ENCODE data around the gene DPYD.

The DPYD gene

GRCh38 chr1:97570691-97571090 lies 350.1 kb downstream of the DPYD start:
- no peak overlapping the region for H3K4me2 ChIP-seq
- no peak overlapping the region for H3K9ac ChIP-seq
- no peak overlapping the region for H3K27ac ChIP-seq
- H3K4me3 ChIP-seq (IDR thresholded peaks at IDR 0.05; ENCODE audit: insufficient read depth, low read depth, low read length) = no peak overlapping the region
- no peaks in the 10 kb centered on the region for H3K79me2 ChIP-seq (ENCODE audit: insufficient read depth, low read depth)
- H2AFZ ChIP-seq (ENCODE audit: low read depth) = no peak overlapping the region
- no peaks in the 10 kb centered on the region for H4K20me1 ChIP-seq (ENCODE audit: insufficient read depth)
- no peak for TF ChIP-seq CTCF (conservative IDR thresholded peaks at IDR 0.05; ENCODE audit: low read depth, low read length)
- H3K36me3 ChIP-seq (ENCODE audit: insufficient read depth) = no peaks in the 10 kb centered on the region
- H3K4me1 ChIP-seq (ENCODE audit: low read depth, poor library complexity, severe bottlenecking) = no peaks in the 10 kb centered on the region
- no peaks in the 10 kb centered on the region for H3K27me3 ChIP-seq (ENCODE audit: insufficient read depth, low read depth)

DNA sequence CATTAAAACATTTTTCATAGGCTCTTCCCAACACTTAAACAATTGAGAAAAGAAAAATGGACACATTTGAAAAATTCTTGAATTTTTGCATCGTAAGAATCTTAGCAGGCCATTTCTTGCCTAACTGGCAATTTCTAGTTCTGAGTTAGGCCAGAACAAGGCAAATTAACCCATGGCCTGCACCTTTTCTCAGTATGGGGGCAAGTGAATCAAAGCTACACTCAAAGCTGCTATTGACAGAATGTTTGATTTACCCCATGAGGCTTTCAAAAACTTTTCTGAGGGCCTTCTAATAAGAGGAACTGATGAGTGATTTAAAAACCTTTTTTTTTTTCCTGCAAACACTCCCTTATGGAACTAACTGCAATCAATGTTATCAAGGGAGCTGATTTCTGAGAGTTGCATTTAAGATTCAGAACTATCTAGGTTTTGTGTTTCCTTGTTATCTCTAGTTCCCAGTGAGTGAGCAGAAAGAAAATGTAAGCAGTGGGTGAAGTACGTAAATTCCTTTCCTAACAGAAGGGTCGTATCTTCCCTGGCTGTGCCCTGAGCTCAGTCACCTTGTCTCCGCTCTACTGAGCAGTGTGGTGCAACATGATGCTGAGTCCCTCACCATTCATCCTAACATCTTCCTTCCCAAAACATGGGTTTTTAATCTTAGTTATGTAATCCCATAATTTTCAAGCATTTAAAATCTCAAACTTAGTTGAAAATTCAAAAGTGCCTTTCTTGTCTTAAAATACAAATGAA lies 353.7 kb downstream of the DPYD start:
- Histone ChIP-seq H3K4me2 (no peak overlapping the region), H3K27me3 (ENCODE audit: insufficient read depth, low read depth) (no peaks in the 10 kb centered on the region), H3K36me3 (ENCODE audit: insufficient read depth) (no peaks in the 10 kb centered on the region), H3K79me2 (ENCODE audit: insufficient read depth, low read depth) (no peaks in the 10 kb centered on the region), H4K20me1 (ENCODE audit: insufficient read depth) (no peaks in the 10 kb centered on the region), H3K9ac (no peak overlapping the region), H3K4me3 (IDR thresholded peaks at IDR 0.05; ENCODE audit: insufficient read depth, low read depth, low read length) (no peak overlapping the region), H2AFZ (ENCODE audit: low read depth) (no peak overlapping the region), H3K27ac (no peak overlapping the region), H3K4me1 (ENCODE audit: low read depth, poor library complexity, severe bottlenecking) (no peaks in the 10 kb centered on the region)
- no peak for TF ChIP-seq CTCF (conservative IDR thresholded peaks at IDR 0.05; ENCODE audit: low read depth, low read length)

- Histone ChIP-seq H2AFZ (ENCODE audit: low read depth) (no peak overlapping the region), H3K79me2 (ENCODE audit: insufficient read depth, low read depth) (no peaks in the 10 kb centered on the region), H3K9ac (no peak overlapping the region), H4K20me1 (ENCODE audit: insufficient read depth) (no peaks in the 10 kb centered on the region), H3K36me3 (ENCODE audit: insufficient read depth) (no peaks in the 10 kb centered on the region), H3K4me3 (IDR thresholded peaks at IDR 0.05; ENCODE audit: insufficient read depth, low read depth, low read length) (no peak overlapping the region), H3K4me2 (no peak overlapping the region), H3K27me3 (ENCODE audit: insufficient read depth, low read depth) (no peaks in the 10 kb centered on the region), H3K4me1 (ENCODE audit: low read depth, poor library complexity, severe bottlenecking) (no peaks in the 10 kb centered on the region), H3K27ac (no peak overlapping the region)
- TF ChIP-seq CTCF (conservative IDR thresholded peaks at IDR 0.05; ENCODE audit: low read depth, low read length) = no peak
Measured at GRCh38 chr1:97565886-97566285, 354.9 kb downstream of the DPYD start.

GRCh38 chr1:97563926-97564325 lies 356.9 kb downstream of the DPYD start:
- H3K36me3 ChIP-seq (ENCODE audit: insufficient read depth) = no peaks in the 10 kb centered on the region
- no peak overlapping the region for H3K9ac ChIP-seq
- TF ChIP-seq CTCF (conservative IDR thresholded peaks at IDR 0.05; ENCODE audit: low read depth, low read length) = no peak
- H3K27ac ChIP-seq = no peak overlapping the region
- H3K27me3 ChIP-seq (ENCODE audit: insufficient read depth, low read depth) = no peaks in the 10 kb centered on the region
- H2AFZ ChIP-seq (ENCODE audit: low read depth) = no peak overlapping the region
- no peak overlapping the region for H3K4me2 ChIP-seq
- no peaks in the 10 kb centered on the region for H4K20me1 ChIP-seq (ENCODE audit: insufficient read depth)
- H3K79me2 ChIP-seq (ENCODE audit: insufficient read depth, low read depth) = no peaks in the 10 kb centered on the region
- H3K4me1 ChIP-seq (ENCODE audit: low read depth, poor library complexity, severe bottlenecking) = no peaks in the 10 kb centered on the region
- H3K4me3 ChIP-seq (IDR thresholded peaks at IDR 0.05; ENCODE audit: insufficient read depth, low read depth, low read length) = no peak overlapping the region
